ENCODE data around the gene ATP6V0E2.

The ATP6V0E2 gene

DNA sequence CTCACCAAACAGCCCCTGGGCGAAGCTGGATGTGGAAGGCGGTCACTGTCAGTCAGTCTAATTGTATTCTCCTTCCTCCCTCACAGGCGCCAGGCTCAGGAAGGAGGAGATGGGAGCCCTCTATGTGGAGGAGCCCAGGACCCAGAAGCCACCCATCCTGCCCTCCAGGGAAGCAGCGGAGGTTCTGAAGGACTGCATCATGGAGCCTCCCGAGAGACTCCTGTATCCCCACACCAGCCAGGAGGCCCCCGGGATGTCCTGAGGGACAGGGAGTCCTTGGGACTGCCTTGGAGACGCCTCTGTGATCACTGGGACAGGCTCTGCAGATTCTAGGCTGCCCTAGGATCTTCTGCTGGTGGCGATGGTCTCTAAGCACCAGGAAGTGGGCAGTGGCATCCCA lies 9.7 kb upstream of the ATP6V0E2 start:
- no peak for DNase-seq (ENCODE audit: low read depth)

GRCh38 chr7:149864751-149865150 lies 9.0 kb upstream of the ATP6V0E2 start:
- DNase-seq (ENCODE audit: low read depth): no peak

- no peak for DNase-seq (ENCODE audit: low read depth)
Observed at GRCh38 chr7:149865437-149865836, 8.3 kb upstream of the ATP6V0E2 start.

- DNase-seq (ENCODE audit: low read depth): no peak
Observed at GRCh38 chr7:149866139-149866778, 7.5 kb upstream of the ATP6V0E2 start.

DNA sequence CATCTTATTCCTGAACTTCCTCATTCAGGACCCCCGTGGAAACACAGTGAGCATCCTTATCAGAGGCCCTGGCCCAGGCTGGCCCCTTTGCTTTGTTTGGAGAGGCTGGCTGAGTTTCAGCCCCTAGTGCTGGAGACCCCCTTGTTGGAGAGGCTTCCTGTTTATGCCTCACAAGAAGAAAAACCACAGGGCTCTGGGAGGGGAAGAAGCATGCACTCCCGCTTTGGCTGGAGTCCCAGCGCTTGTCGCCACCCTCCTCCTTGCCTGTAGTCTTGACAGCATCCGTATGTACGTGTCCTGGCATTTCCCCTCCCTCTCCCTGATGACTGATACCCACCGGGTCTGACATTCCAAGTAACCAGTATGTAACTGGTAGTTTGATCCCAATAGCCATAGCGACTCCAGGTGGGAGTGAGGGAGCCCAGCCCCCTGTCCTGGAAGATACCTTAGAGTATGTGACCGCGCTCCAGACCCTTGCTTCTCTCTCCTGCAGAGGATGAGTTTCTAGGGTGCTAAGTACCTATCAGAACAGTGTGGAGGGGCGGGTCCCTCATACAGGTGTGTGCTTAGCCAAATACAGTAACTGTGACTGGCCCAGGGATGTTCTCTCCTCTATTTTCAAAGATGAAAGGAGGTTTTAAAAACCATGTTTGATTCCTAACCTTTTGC lies 6.9 kb upstream of the ATP6V0E2 start:
- DNase-seq (ENCODE audit: low read depth): no peak

GRCh38 chr7:149867762-149868622 lies 5.8 kb upstream of the ATP6V0E2 start:
- no peak for DNase-seq (ENCODE audit: low read depth)

DNA sequence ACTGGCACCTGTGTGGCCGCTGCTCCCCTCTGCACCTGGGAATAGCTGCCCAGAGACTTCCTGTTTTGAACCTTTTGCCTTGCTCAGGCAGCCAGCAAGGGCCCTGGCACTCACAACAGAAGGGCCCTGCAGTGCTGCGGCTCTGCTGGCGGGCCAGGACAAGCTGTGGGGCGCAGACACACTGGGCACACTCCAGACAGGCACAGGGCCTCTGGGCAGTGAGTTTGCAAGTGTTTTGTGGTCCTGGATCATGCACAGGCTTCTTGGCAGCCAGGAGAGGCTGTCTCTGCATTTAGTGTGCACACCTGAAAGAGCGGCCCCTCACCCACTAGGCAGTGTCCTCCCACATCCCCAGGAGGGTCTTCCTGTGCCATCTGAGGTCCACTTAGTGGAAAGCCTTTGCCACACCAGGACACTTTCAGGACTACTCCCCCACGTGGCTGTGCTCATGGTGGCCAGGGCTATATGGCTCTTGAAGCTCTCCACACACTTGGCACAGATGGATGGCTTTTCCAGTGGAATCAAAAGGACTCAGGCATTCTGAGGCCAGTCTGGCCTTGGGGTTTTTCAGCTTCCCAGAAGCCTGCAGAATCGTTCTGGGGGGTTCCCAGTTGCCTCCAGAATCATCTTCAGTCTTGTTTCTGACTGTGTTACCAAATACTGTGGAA lies 5.0 kb upstream of the ATP6V0E2 start:
- no peak for DNase-seq (ENCODE audit: low read depth)

DNA sequence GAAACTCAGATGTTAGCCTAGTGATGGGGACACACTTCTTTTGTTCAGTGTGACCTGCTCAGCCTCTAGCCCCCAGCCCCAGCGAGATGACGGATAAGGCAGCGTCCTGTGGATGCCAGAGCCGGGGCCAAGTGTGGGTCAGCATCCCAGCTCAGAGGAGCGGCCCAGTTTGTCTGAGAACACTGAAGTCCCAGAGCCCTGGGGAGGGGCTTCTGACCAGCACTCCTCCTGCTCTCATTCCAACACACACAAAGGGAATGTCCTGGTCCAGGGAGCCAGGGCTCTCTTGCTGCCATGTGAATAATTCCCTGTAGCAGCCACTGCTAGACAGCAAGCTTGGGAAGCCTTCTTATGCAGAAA lies 4.5 kb upstream of the ATP6V0E2 start:
- no peak for DNase-seq (ENCODE audit: low read depth)

GRCh38 chr7:149869867-149870266 lies 3.9 kb upstream of the ATP6V0E2 start:
- DNase-seq (ENCODE audit: low read depth): no peak

GRCh38 chr7:149870274-149870673 lies 3.5 kb upstream of the ATP6V0E2 start:
- DNase-seq (ENCODE audit: low read depth): no peak

DNA sequence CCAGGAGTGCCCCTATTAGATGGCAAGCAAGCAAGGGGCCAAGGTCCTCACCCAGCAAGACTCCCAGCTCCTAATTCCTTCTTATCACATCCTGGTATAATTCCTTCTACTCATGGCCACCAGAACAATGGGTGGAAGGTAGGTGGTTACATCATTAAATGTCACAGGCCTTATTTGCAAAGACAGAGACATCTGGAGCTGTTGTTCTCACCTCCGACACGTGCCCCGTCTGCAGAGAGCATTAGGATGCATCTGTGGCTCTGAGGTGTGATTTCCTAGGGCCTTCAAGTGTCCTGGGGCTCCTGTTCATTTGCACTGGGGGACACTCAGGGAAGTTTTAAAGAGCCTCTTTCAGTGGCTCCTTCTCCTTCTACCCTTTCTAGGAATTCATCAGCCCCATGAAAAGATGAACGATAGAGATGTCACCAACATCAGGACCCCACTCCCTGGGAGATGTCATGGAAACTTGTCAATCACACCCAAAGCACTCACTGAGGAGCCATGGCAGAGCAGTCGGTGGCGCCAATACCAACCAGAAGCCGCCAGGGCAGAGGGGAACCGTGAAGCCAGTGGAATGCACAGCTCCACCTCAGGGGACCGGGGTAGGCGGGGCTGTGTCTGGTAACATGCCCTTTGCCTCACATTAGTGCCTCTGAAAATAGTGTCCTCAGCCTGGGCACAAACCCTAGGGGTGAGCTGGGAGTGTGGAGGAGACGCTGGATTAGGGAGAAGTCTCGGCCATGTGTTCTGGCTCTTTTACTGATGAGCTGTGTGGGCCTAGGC lies 2.9 kb upstream of the ATP6V0E2 start:
- DNase-seq (ENCODE audit: low read depth): no peak

DNA sequence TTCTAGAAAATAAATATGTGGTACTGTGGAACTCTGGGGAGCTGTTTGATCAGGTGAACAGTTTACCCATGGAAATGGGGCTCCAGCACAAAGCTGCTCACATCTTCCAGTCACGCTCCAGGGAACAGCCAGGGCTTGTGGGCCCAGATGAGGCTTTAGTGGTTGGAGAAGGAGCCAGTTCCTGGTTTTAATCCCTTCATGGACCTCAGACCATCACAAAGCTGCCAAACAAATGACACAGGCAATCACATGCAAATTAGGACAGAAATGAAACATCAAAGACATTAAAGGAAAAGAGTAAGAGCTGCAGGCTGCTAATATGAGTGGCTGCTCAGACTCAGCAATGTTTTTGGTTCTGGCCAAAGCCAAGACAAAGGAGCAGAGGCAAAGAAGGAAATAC lies 2.2 kb upstream of the ATP6V0E2 start:
- no peak for DNase-seq (ENCODE audit: low read depth)

- DNase-seq (ENCODE audit: low read depth): no peak
Observed at GRCh38 chr7:149872419-149873073, 1.2 kb upstream of the ATP6V0E2 start.

DNA sequence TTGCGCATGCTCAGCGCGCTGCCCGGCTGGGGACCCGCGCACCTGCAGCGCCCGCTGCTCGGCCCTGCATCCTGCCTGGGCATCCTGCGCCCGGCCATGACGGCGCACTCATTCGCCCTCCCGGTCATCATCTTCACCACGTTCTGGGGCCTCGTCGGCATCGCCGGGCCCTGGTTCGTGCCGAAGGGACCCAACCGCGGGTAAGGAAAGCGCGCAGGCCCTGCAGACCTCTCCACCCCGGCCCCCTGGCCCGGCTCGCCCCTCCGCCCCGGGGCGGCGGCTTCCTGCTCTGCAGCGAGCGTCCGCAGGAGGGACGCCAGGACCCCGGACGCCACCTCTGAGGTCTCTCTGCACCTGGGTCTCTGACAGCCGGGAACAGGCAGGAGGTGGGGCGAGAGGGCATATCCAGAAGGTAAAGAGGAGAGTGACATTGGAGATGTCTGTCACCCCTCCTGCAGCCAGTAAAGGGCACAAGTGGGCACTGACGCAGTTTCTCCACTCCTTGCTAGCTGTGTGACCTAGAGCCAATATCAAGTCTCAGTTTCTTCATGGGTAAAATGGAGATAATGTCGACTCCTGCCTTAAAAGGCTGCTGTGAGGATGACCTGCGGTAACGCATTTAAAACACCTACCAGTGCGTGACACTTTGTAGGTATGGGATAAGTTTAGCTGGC lies 338 bp downstream of the ATP6V0E2 start:
- no peak for DNase-seq (ENCODE audit: low read depth)

GRCh38 chr7:149874644-149875028 lies 867 bp downstream of the ATP6V0E2 start:
- DNase-seq (ENCODE audit: low read depth): no peak

GRCh38 chr7:149875396-149875795 lies 1.6 kb downstream of the ATP6V0E2 start:
- DNase-seq (ENCODE audit: low read depth): no peak

GRCh38 chr7:149877890-149878522 lies 4.2 kb downstream of the ATP6V0E2 start:
- DNase-seq (ENCODE audit: low read depth): no peak

DNA sequence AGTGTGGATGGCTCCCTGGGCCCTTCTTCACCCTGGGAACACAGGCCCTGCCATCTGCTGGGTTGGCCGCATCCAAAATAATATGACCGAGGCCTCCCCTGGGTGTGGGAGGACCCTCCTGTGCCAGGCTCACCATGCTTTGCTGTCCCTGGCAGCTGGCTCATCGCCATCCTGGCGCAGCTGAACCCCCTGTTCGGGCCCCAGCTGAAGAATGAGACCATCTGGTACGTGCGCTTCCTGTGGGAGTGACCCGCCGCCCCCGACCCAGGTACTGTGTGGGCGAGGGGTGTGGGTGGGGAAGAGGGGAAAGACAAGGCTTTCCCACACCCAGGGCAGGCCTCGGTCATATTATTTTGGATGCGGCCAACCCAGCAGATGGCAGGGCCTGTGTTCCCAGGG lies 4.8 kb downstream of the ATP6V0E2 start:
- DNase-seq (ENCODE audit: low read depth): no peak

GRCh38 chr7:149879271-149879743 lies 5.5 kb downstream of the ATP6V0E2 start:
- DNase-seq (ENCODE audit: low read depth): no peak

Measured in stimulated activated CD8-positive, alpha-beta memory T cell treated with anti-CD3 and anti-CD28 coated beads, Interleukin-15, amount 100 ng/mL, for 24 hours (primary cell).